Measurements from ENCODE around the gene CBX8.

Gene CBX8

GRCh38 chr17:79796763-79797491 lies at the start of gene CBX8:
Gene CBX8, minus strand, starts transcription at chr17:79797077. Its CDS starts 79 bp downstream, at chr17:79796998.
- peak within 1 kb of the TSS; percentile 74 for H2AFZ ChIP-seq (ENCODE audit: low read depth, low read length)
- peaks cover 26% of the 10 kb centered on the region for H4K20me1 ChIP-seq (ENCODE audit: insufficient read depth, low read length)
- H3K4me1 ChIP-seq (ENCODE audit: insufficient read depth, low read length), result peaks cover 56% of the 10 kb centered on the region
- peak within 1 kb of the TSS; percentile 60 to 83 for H3K4me3 ChIP-seq (ENCODE audit: low read depth in 1 of 2, low read length in 2 of 2)
- H3K9me3 ChIP-seq (ENCODE audit: insufficient read depth, low read length, severe bottlenecking), result no peaks in the 10 kb centered on the region
- peak within 1 kb of the TSS; percentile 85 for H3K27ac ChIP-seq (ENCODE audit: low read length)
- TF ChIP-seq EZH2 (IDR thresholded peaks at IDR 0.05; ENCODE audit: borderline replicate concordance, low read depth, low read length, severe bottlenecking), result no peak
- TF ChIP-seq, protein P1, sequence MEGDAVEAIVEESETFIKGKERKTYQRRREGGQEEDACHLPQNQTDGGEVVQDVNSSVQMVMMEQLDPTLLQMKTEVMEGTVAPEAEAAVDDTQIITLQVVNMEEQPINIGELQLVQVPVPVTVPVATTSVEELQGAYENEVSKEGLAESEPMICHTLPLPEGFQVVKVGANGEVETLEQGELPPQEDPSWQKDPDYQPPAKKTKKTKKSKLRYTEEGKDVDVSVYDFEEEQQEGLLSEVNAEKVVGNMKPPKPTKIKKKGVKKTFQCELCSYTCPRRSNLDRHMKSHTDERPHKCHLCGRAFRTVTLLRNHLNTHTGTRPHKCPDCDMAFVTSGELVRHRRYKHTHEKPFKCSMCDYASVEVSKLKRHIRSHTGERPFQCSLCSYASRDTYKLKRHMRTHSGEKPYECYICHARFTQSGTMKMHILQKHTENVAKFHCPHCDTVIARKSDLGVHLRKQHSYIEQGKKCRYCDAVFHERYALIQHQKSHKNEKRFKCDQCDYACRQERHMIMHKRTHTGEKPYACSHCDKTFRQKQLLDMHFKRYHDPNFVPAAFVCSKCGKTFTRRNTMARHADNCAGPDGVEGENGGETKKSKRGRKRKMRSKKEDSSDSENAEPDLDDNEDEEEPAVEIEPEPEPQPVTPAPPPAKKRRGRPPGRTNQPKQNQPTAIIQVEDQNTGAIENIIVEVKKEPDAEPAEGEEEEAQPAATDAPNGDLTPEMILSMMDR (IDR thresholded peaks at IDR 0.05; ENCODE audit: borderline replicate concordance, extremely low read depth, low read length, poor library complexity, severe bottlenecking), result peak; percentile 4
- H3K36me3 ChIP-seq (ENCODE audit: insufficient read depth, low read length), result peaks cover 23% of the 10 kb centered on the region
- peak within 1 kb of the TSS; percentile 91 for H3K4me2 ChIP-seq (ENCODE audit: insufficient read depth, low read length)
- DNase-seq, result peak; percentile 100
- H3K79me2 ChIP-seq (ENCODE audit: insufficient read depth, low read length), result peaks cover 25% of the 10 kb centered on the region
- peaks cover 32% of the 10 kb centered on the region for H3K27me3 ChIP-seq (ENCODE audit: insufficient read depth, low read length, poor library complexity)
- H3K9ac ChIP-seq (ENCODE audit: low read depth, low read length), result peak within 1 kb of the TSS; percentile 80
- ATAC-seq (ENCODE audit: insufficient read depth, low read depth), result peak; percentile 82

- H3K27ac ChIP-seq (ENCODE audit: low read length), result no peak overlapping the region
- no peaks in the 10 kb centered on the region for H4K20me1 ChIP-seq (ENCODE audit: insufficient read depth, low read length)
- H3K79me2 ChIP-seq (ENCODE audit: insufficient read depth, low read length), result no peaks in the 10 kb centered on the region
- DNase-seq (no peak), ATAC-seq (ENCODE audit: insufficient read depth, low read depth) (no peak)
- TF ChIP-seq EZH2 (IDR thresholded peaks at IDR 0.05; ENCODE audit: borderline replicate concordance, low read depth, low read length, severe bottlenecking), result no peak
- TF ChIP-seq, protein P1 (IDR thresholded peaks at IDR 0.05; ENCODE audit: borderline replicate concordance, extremely low read depth, low read length, poor library complexity, severe bottlenecking), result no peak
- peaks cover 32% of the 10 kb centered on the region for H3K27me3 ChIP-seq (ENCODE audit: insufficient read depth, low read length, poor library complexity)
- peaks cover 18% of the 10 kb centered on the region for H3K4me1 ChIP-seq (ENCODE audit: insufficient read depth, low read length)
- H3K9me3 ChIP-seq (ENCODE audit: insufficient read depth, low read length, severe bottlenecking), result no peaks in the 10 kb centered on the region
- no peak overlapping the region for H2AFZ ChIP-seq (ENCODE audit: low read depth, low read length)
- no peak overlapping the region for H3K9ac ChIP-seq (ENCODE audit: low read depth, low read length)
- H3K4me2 ChIP-seq (ENCODE audit: insufficient read depth, low read length), result no peak overlapping the region
- H3K4me3 ChIP-seq (ENCODE audit: low read depth in 1 of 2, low read length in 2 of 2), result no peak overlapping the region
- H3K36me3 ChIP-seq (ENCODE audit: insufficient read depth, low read length), result no peaks in the 10 kb centered on the region
Observed at GRCh38 chr17:79845601-79845949, 48.7 kb upstream of the CBX8 start.

- DNase-seq (peak; percentile 57), ATAC-seq (ENCODE audit: insufficient read depth, low read depth) (peak; percentile 81)
- H3K79me2 ChIP-seq (ENCODE audit: insufficient read depth, low read length), result no peaks in the 10 kb centered on the region
- H3K4me1 ChIP-seq (ENCODE audit: insufficient read depth, low read length), result peaks cover 22% of the 10 kb centered on the region
- H3K4me3 ChIP-seq (ENCODE audit: low read depth in 1 of 2, low read length in 2 of 2), result no peak overlapping the region
- peaks cover 36% of the 10 kb centered on the region for H3K27me3 ChIP-seq (ENCODE audit: insufficient read depth, low read length, poor library complexity)
- no peak overlapping the region for H3K4me2 ChIP-seq (ENCODE audit: insufficient read depth, low read length)
- no peak overlapping the region; the same call in 1 of the 2 replicates for H2AFZ ChIP-seq (ENCODE audit: low read depth, low read length)
- no peaks in the 10 kb centered on the region for H3K36me3 ChIP-seq (ENCODE audit: insufficient read depth, low read length)
- TF ChIP-seq EZH2 (IDR thresholded peaks at IDR 0.05; ENCODE audit: borderline replicate concordance, low read depth, low read length, severe bottlenecking), result no peak
- TF ChIP-seq, protein P1 (IDR thresholded peaks at IDR 0.05; ENCODE audit: borderline replicate concordance, extremely low read depth, low read length, poor library complexity, severe bottlenecking), result peak; percentile 67
- no peaks in the 10 kb centered on the region for H3K9me3 ChIP-seq (ENCODE audit: insufficient read depth, low read length, severe bottlenecking)
- no peaks in the 10 kb centered on the region for H4K20me1 ChIP-seq (ENCODE audit: insufficient read depth, low read length)
- H3K27ac ChIP-seq (ENCODE audit: low read length), result no peak overlapping the region
- H3K9ac ChIP-seq (ENCODE audit: low read depth, low read length), result no peak overlapping the region
Observed at GRCh38 chr17:79844869-79845600, 48.2 kb upstream of the CBX8 start.

Data from DND-41 (cell line).